Astrocyte of the spinal cord (primary cell): Measurements from ENCODE around the gene ARID1A.
A peak's percentile ranks its signal among the peaks of the same experiment; 100 is the strongest.

Source experiments
- DNase-seq: peaks from one replicate; pipeline ENCODE4 v3.0.0; 2011; ENCODE audit warnings: low read depth, low spot score
- H3K4me3 ChIP-seq: 2 replicates; pipeline ENCODE4 v1.5.1; 2011; ENCODE audit warnings: low read depth, mild to moderate bottlenecking, low read length, moderate library complexity
- CTCF ChIP-seq: IDR thresholded peaks from 2 replicates; pipeline ENCODE4 v1.5.1; 2012; ENCODE audit warnings: low read depth, mild to moderate bottlenecking, low read length, inconsistent platforms
- in situ Hi-C: cut with HindIII; loops from 2 replicates; pipeline ENCODE4 v1.10.0; 2017; ENCODE audit warnings: low sequenced_read_pairs

The ARID1A gene

GRCh38 chr1:26780344-26780957, 84.6 kb downstream of the ARID1A start:
- DNase-seq = no peak
- no peak overlapping the region for H3K4me3 ChIP-seq
- TF ChIP-seq CTCF = no peak
- in situ Hi-C loops = no loop called here

DNA sequence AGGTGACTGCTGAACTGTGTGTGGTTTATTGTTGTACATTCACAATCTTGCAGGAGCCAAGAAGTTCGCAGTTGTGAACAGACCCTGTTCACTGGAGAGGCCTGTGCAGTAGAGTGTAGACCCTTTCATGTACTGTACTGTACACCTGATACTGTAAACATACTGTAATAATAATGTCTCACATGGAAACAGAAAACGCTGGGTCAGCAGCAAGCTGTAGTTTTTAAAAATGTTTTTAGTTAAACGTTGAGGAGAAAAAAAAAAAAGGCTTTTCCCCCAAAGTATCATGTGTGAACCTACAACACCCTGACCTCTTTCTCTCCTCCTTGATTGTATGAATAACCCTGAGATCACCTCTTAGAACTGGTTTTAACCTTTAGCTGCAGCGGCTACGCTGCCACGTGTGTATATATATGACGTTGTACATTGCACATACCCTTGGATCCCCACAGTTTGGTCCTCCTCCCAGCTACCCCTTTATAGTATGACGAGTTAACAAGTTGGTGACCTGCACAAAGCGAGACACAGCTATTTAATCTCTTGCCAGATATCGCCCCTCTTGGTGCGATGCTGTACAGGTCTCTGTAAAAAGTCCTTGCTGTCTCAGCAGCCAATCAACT, 85.5 kb downstream of the ARID1A start:
- no peak overlapping the region for H3K4me3 ChIP-seq
- no peak for TF ChIP-seq CTCF
- no peak for DNase-seq
- in situ Hi-C loops = no loop called here

GRCh38 chr1:26782521-26783212, 86.9 kb downstream of the ARID1A start:
- in situ Hi-C loops = no loop called here
- no peak for TF ChIP-seq CTCF
- H3K4me3 ChIP-seq = no peak overlapping the region
- no peak for DNase-seq

GRCh38 chr1:26783646-26784022, 87.8 kb downstream of the ARID1A start:
- no peak for TF ChIP-seq CTCF
- DNase-seq = no peak
- in situ Hi-C loops = no loop called here
- H3K4me3 ChIP-seq = no peak overlapping the region

GRCh38 chr1:26784023-26784871, 88.4 kb downstream of the ARID1A start:
- no peak for TF ChIP-seq CTCF
- DNase-seq = peak; percentile 87
- in situ Hi-C loops = no loop called here
- H3K4me3 ChIP-seq = no peak overlapping the region

GRCh38 chr1:26784886-26785285, 89.1 kb downstream of the ARID1A start:
- TF ChIP-seq CTCF = no peak
- in situ Hi-C loops = no loop called here
- no peak for DNase-seq
- no peak overlapping the region for H3K4me3 ChIP-seq
